ENCODE results near the gene KCNJ6. TPM values are rescaled to one million over a fixed set of nuclear protein-coding genes. Genes with fewer than 3 reads are reported as not detected.
A peak's percentile ranks its signal among the peaks of the same experiment; 100 is the strongest.

The KCNJ6 gene
- total and polyA plus RNA-seq, 2 donors from 2014 or later, result 0.06 TPM; not detected in 1

GRCh38 chr21:37833301-37833700 lies 83.0 kb downstream of the KCNJ6 start:
- Histone ChIP-seq H3K4me1 (ENCODE audit: control insufficient read depth in 2 of 3, insufficient read depth in 2 of 3, low read depth in 1 of 3, low read length in 3 of 3) (no peaks in the 10 kb centered on the region), H3K4me3 (ENCODE audit: low read length in 3 of 3) (no peak overlapping the region), H3K9ac (ENCODE audit: low read length in 3 of 3) (no peak overlapping the region), H3K9me3 (ENCODE audit: control insufficient read depth in 2 of 3, insufficient read depth in 1 of 3, low read length in 3 of 3) (no peaks in the 10 kb centered on the region), H3K27me3 (ENCODE audit: control insufficient read depth, insufficient read depth, low read length) (no peaks in the 10 kb centered on the region), H3K27ac (ENCODE audit: low read depth in 2 of 2, low read length in 2 of 2) (no peak overlapping the region), H3K36me3 (ENCODE audit: control insufficient read depth in 2 of 3, insufficient read depth in 3 of 3, low read length in 3 of 3) (no peaks in the 10 kb centered on the region)
- FAIRE-seq (no peak), DNase-seq (no peak)
- intact Hi-C loops (cut with DNase I), result no loop called here
- TF ChIP-seq CTCF (IDR thresholded peaks at IDR 0.05; ENCODE audit: borderline replicate concordance, extremely low read depth, insufficient read depth), result no peak

- no peak for FAIRE-seq
Measured at GRCh38 chr21:37829447-37829846, 86.8 kb downstream of the KCNJ6 start.

GRCh38 chr21:37828991-37829390 lies 87.3 kb downstream of the KCNJ6 start:
- Histone ChIP-seq H3K4me1 (ENCODE audit: control insufficient read depth in 2 of 3, insufficient read depth in 2 of 3, low read depth in 1 of 3, low read length in 3 of 3) (no peaks in the 10 kb centered on the region), H3K9me3 (ENCODE audit: control insufficient read depth in 2 of 3, insufficient read depth in 1 of 3, low read length in 3 of 3) (no peaks in the 10 kb centered on the region), H3K27me3 (ENCODE audit: control insufficient read depth, insufficient read depth, low read length) (no peaks in the 10 kb centered on the region), H3K27ac (ENCODE audit: low read depth in 2 of 2, low read length in 2 of 2) (no peak overlapping the region), H3K4me3 (ENCODE audit: low read length in 3 of 3) (no peak overlapping the region), H3K9ac (ENCODE audit: low read length in 3 of 3) (no peak overlapping the region), H3K36me3 (ENCODE audit: control insufficient read depth in 2 of 3, insufficient read depth in 3 of 3, low read length in 3 of 3) (no peaks in the 10 kb centered on the region)
- no peak for TF ChIP-seq CTCF (IDR thresholded peaks at IDR 0.05; ENCODE audit: borderline replicate concordance, extremely low read depth, insufficient read depth)
- intact Hi-C loops (cut with DNase I), result no loop called here
- FAIRE-seq (no peak), DNase-seq (peak in 4 of 5 donors; percentile 70 to 74 (median 72))

More at GRCh38 chr21:37829447-37829846, 86.8 kb downstream of the KCNJ6 start:
- Histone ChIP-seq H3K27ac (ENCODE audit: low read depth in 2 of 2, low read length in 2 of 2) (no peak overlapping the region), H3K27me3 (ENCODE audit: control insufficient read depth, insufficient read depth, low read length) (no peaks in the 10 kb centered on the region), H3K4me3 (ENCODE audit: low read length in 3 of 3) (no peak overlapping the region), H3K36me3 (ENCODE audit: control insufficient read depth in 2 of 3, insufficient read depth in 3 of 3, low read length in 3 of 3) (no peaks in the 10 kb centered on the region), H3K9ac (ENCODE audit: low read length in 3 of 3) (no peak overlapping the region), H3K9me3 (ENCODE audit: control insufficient read depth in 2 of 3, insufficient read depth in 1 of 3, low read length in 3 of 3) (no peaks in the 10 kb centered on the region), H3K4me1 (ENCODE audit: control insufficient read depth in 2 of 3, insufficient read depth in 2 of 3, low read depth in 1 of 3, low read length in 3 of 3) (no peaks in the 10 kb centered on the region)
- peak in 3 of 5 donors; percentile 9 to 47 (median 46) for DNase-seq
- TF ChIP-seq CTCF (IDR thresholded peaks at IDR 0.05; ENCODE audit: borderline replicate concordance, extremely low read depth, insufficient read depth), result no peak
- intact Hi-C loops (cut with DNase I), result no loop called here

GRCh38 chr21:37828556-37828955 lies 87.7 kb downstream of the KCNJ6 start:
- Histone ChIP-seq H3K27me3 (ENCODE audit: control insufficient read depth, insufficient read depth, low read length) (no peaks in the 10 kb centered on the region), H3K4me3 (ENCODE audit: low read length in 3 of 3) (no peak overlapping the region), H3K9me3 (ENCODE audit: control insufficient read depth in 2 of 3, insufficient read depth in 1 of 3, low read length in 3 of 3) (no peaks in the 10 kb centered on the region), H3K36me3 (ENCODE audit: control insufficient read depth in 2 of 3, insufficient read depth in 3 of 3, low read length in 3 of 3) (no peaks in the 10 kb centered on the region), H3K9ac (ENCODE audit: low read length in 3 of 3) (no peak overlapping the region), H3K27ac (ENCODE audit: low read depth in 2 of 2, low read length in 2 of 2) (no peak overlapping the region), H3K4me1 (ENCODE audit: control insufficient read depth in 2 of 3, insufficient read depth in 2 of 3, low read depth in 1 of 3, low read length in 3 of 3) (no peaks in the 10 kb centered on the region)
- intact Hi-C loops (cut with DNase I), result no loop called here
- peak in 3 of 5 donors; percentile 19 to 32 (median 24) for DNase-seq
- no peak for TF ChIP-seq CTCF (IDR thresholded peaks at IDR 0.05; ENCODE audit: borderline replicate concordance, extremely low read depth, insufficient read depth)
- no peak for FAIRE-seq

All from kidney (tissue), 14 donors.